T follicular helper cell (primary cell): Measurements from ENCODE around the gene XRCC4.

Source experiments
- DNase-seq: peaks from one replicate; pipeline ENCODE4 v3.0.0-alpha.2; 2020; ENCODE audit warnings: low read depth

The XRCC4 gene

GRCh38 chr5:83277154-83277553 is 199.8 kb downstream of the XRCC4 start:
- DNase-seq, result no peak

- DNase-seq, result no peak
These were observed 200.6 kb downstream of the XRCC4 start for GRCh38 chr5:83277953-83278352.

- no peak for DNase-seq
These were observed 203.8 kb downstream of the XRCC4 start for GRCh38 chr5:83281176-83281575.

GRCh38 chr5:83281658-83282057 is 204.3 kb downstream of the XRCC4 start:
- no peak for DNase-seq

- no peak for DNase-seq
These were observed 206.4 kb downstream of the XRCC4 start for GRCh38 chr5:83283761-83284160.

GRCh38 chr5:83285661-83286398 is 208.5 kb downstream of the XRCC4 start:
- DNase-seq, result no peak

- DNase-seq, result no peak
These were observed 216.9 kb downstream of the XRCC4 start for GRCh38 chr5:83294246-83294645.

GRCh38 chr5:83299353-83299752 is 222.0 kb downstream of the XRCC4 start:
- no peak for DNase-seq

- DNase-seq, result no peak
These were observed 229.4 kb downstream of the XRCC4 start for GRCh38 chr5:83306572-83307241.

GRCh38 chr5:83312663-83313062 is 235.3 kb downstream of the XRCC4 start:
- no peak for DNase-seq

- no peak for DNase-seq
These were observed 236.1 kb downstream of the XRCC4 start for GRCh38 chr5:83313436-83313835.

GRCh38 chr5:83321483-83322055 is 244.2 kb downstream of the XRCC4 start:
- no peak for DNase-seq

GRCh38 chr5:83322273-83322924 is 245.1 kb downstream of the XRCC4 start:
- DNase-seq, result no peak

GRCh38 chr5:83323557-83324180 is 246.3 kb downstream of the XRCC4 start:
- no peak for DNase-seq

- no peak for DNase-seq
These were observed 254.5 kb downstream of the XRCC4 start for GRCh38 chr5:83331842-83332241.

GRCh38 chr5:83337453-83338035 is 260.2 kb downstream of the XRCC4 start:
- no peak for DNase-seq

- peak; percentile 3 for DNase-seq
These were observed 263.2 kb downstream of the XRCC4 start for GRCh38 chr5:83340511-83340918.

GRCh38 chr5:83341815-83342334 is 264.5 kb downstream of the XRCC4 start:
- DNase-seq, result no peak

- DNase-seq, result no peak
These were observed 265.1 kb downstream of the XRCC4 start for GRCh38 chr5:83342465-83342864.

GRCh38 chr5:83343299-83343698 is 266.0 kb downstream of the XRCC4 start:
- DNase-seq, result no peak

GRCh38 chr5:83345423-83345822 is 268.1 kb downstream of the XRCC4 start:
- DNase-seq, result no peak
